ENCODE data around the gene EHD2. TPM values are rescaled to one million over a fixed set of nuclear protein-coding genes. Genes with fewer than 3 reads are reported as not detected.

EHD2 gene
- total and polyA plus RNA-seq, 2 of the 4 experiments (the other 2 are of a cell fraction), result 35.3 to 181 TPM

DNA sequence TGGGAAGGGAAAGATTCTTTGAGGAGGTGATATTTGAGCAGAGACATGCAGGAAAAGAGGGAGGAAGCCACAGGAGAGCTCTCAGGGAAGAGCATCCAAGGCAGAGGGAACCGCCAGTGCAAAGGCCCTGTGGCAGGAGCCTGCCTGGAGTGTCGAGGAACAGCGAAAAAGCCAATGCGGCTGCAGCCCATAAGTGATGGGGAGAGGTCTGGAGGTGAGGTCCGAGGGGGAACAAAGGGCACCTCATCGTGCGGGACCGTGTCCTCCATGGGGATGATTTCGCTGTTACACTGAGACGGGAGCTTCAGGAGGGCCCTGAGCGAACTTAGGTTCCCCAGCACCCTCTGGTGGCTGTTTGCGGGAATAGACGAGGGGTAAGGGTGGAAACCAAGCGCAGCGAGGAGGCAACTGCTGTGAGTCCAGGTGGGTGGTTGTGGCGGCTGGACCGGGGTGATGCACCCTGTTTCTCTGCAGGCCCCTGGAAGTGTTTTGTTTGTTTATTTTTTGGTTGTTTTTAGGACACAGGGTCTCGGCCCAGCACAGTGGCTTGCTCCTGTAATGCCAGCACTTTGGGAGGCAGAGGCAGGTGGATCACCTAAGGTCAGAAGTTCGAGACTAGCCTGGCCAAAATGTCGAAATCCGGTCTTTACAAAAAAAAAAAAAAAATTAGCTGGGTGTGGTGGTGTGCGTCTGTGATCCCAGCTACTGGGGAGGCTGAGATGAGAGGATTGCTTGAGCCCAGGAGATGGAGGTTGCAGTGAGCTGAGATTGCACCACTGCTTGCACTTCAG lies 5.9 kb upstream of the EHD2 start:
- Histone ChIP-seq H3K23ac (ENCODE audit: low read depth, low read length) (no peak overlapping the region), H2AK5ac (ENCODE audit: low read depth, low read length) (no peak overlapping the region; the same call in 1 of the 2 replicates), H3K4me1 (ENCODE audit: control insufficient read depth, insufficient read depth, low read length) (peaks cover 5% of the 10 kb centered on the region), H4K8ac (ENCODE audit: low read depth in 2 of 2, low read length in 2 of 2) (peak overlapping the region in 1 of 2 experiments; percentile 38; a peak in 1 of 4 replicates), H3K56ac (ENCODE audit: extremely low read depth, insufficient read depth, low read length) (no peak overlapping the region), H3K18ac (ENCODE audit: low read depth, low read length) (no peak overlapping the region), H2BK5ac (ENCODE audit: low read depth, low read length, poor library complexity, severe bottlenecking) (no peak overlapping the region), H4K20me1 (ENCODE audit: insufficient read depth, low read length) (peaks cover 24% of the 10 kb centered on the region), H2BK20ac (ENCODE audit: low read depth, low read length) (no peak overlapping the region), H3K9me1 (ENCODE audit: insufficient read depth, low read length) (peaks cover 4% of the 10 kb centered on the region), H2BK15ac (ENCODE audit: low read depth, low read length) (no peak overlapping the region), H2AFZ (replicated peaks; ENCODE audit: low read length, poor library complexity) (peak overlapping the region; percentile 74), H3K27me3 (ENCODE audit: control insufficient read depth, insufficient read depth, low read length) (no peaks in the 10 kb centered on the region), H4K5ac (ENCODE audit: low read depth, low read length) (no peak overlapping the region), H3K4ac (ENCODE audit: low read depth, low read length) (no peak overlapping the region), H3K9me3 (ENCODE audit: control insufficient read depth, insufficient read depth, low read length) (peaks cover 4% of the 10 kb centered on the region; the same call in 1 of the 2 replicates), H4K91ac (ENCODE audit: insufficient read depth, low read depth, low read length) (no peak overlapping the region), H3K4me3 (ENCODE audit: insufficient read depth, low read depth, low read length) (no peak overlapping the region), H3K36me3 (ENCODE audit: control insufficient read depth, insufficient read depth, low read length) (peaks cover 9% of the 10 kb centered on the region; the same call in 1 of the 2 replicates), H2AK9ac (replicated peaks; ENCODE audit: low read depth, low read length, poor library complexity) (peak overlapping the region; percentile 78), H3K9ac (ENCODE audit: low read depth, low read length) (no peak overlapping the region), H2BK120ac (ENCODE audit: low read depth, low read length) (no peak overlapping the region), H3K4me2 (ENCODE audit: low read depth, low read length) (no peak overlapping the region), H3K14ac (replicated peaks; ENCODE audit: low read depth, low read length) (no peak overlapping the region), H3K79me1 (ENCODE audit: low read depth in 1 of 2, low read length in 2 of 2) (peaks cover 0 to 9% of the 10 kb centered on the region in 2 experiments; a peak in 1 of 4 replicates), H3K27ac (ENCODE audit: insufficient read depth, low read length) (no peak overlapping the region)
- dilution Hi-C loops (cut with HindIII; ENCODE audit: low sequenced_read_pairs, unreplicated experiment) (no loop called here), in situ Hi-C loops (cut with MboI; ENCODE audit: low sequenced_read_pairs) (loop anchor here (5.0 to 25.0 kb wide), 2 partner anchors 270 to 420 kb away; no protein-coding TSS in a partner anchor), intact Hi-C loops (cut with micrococcal nuclease) (loop anchor here (1.0 kb wide), 1 partner anchor 271 kb away; no protein-coding TSS in a partner anchor)
- CTCF ChIA-PET, result interaction anchor here (0.6 to 3.4 kb wide), 5 partner anchors 21 to 529 kb away, joined by 3 to 20 read pairs (median 9); no protein-coding TSS in a partner anchor
- WGBS, 2 experiments (ENCODE audit: extremely low coverage in 2 of 2, insufficient read length in 1 of 2), result 27% methylated on average over 9 of the region's 22 CpGs; no CpG with 5 or more reads in 1 of the 2 experiments
- BruUV-seq (replicated peaks), result no TSS peak
- ATAC-seq (ENCODE audit: low read depth) (peak; percentile 89), DNase-seq (peak; percentile 75)
- POLR2A ChIA-PET (ENCODE audit: unreplicated experiment), result interaction anchor here (0.6 to 0.8 kb wide), 2 partner anchors 12 to 191 kb away, joined by 5 to 9 read pairs; no protein-coding TSS in a partner anchor
- TF ChIP-seq MAZ (IDR thresholded peaks at IDR 0.05; ENCODE audit: borderline replicate concordance, low read depth, low read length) (peak; percentile 31; the same call in 1 of the 2 replicates), RCOR1 (IDR thresholded peaks at IDR 0.05; ENCODE audit: insufficient replicate concordance, low read length) (no peak), SMC3 (IDR thresholded peaks at IDR 0.05; ENCODE audit: low read depth, low read length) (peak; percentile 92), CEBPB (IDR thresholded peaks at IDR 0.05; ENCODE audit: low read depth, low read length) (no peak), NFE2L2 (IDR thresholded peaks at IDR 0.05; ENCODE audit: low read depth, low read length) (no peak), ELK1 (IDR thresholded peaks at IDR 0.05; ENCODE audit: borderline replicate concordance, low read depth, low read length) (no peak), RFX5 (IDR thresholded peaks at IDR 0.05; ENCODE audit: low read depth, low read length) (no peak), CHD1 (IDR thresholded peaks at IDR 0.05; ENCODE audit: low read depth, low read length) (no peak), BHLHE40 (IDR thresholded peaks at IDR 0.05; ENCODE audit: low read depth, low read length) (no peak), USF2 (IDR thresholded peaks at IDR 0.05; ENCODE audit: low read depth, low read length) (no peak), POLR2A (IDR thresholded peaks at IDR 0.05; ENCODE audit: low read depth, low read length) (0 out of 2 replicates have a peak, but pooled peaks have one; percentile 27), MXI1 (IDR thresholded peaks at IDR 0.05; ENCODE audit: borderline replicate concordance, low read depth, low read length) (no peak), FOS (IDR thresholded peaks at IDR 0.05; ENCODE audit: low read depth, low read length) (no peak), MAFK (IDR thresholded peaks at IDR 0.05; ENCODE audit: low read depth, low read length) (no peak), RAD21 (IDR thresholded peaks at IDR 0.05; ENCODE audit: low read length) (peak; percentile 89)

All from IMR-90 (cell line).